GM12801 (cell line): Measurements from ENCODE around the gene TIMP4.

ENCODE experiments used
- TF ChIP-seq, protein P1 (sequence below): IDR thresholded peaks from one replicate; pipeline ENCODE4 v1.5.1; 2011; ENCODE audit warnings: control low read depth; ENCODE audit not compliant: insufficient read length; ENCODE audit errors: extremely low read depth

Gene TIMP4

DNA sequence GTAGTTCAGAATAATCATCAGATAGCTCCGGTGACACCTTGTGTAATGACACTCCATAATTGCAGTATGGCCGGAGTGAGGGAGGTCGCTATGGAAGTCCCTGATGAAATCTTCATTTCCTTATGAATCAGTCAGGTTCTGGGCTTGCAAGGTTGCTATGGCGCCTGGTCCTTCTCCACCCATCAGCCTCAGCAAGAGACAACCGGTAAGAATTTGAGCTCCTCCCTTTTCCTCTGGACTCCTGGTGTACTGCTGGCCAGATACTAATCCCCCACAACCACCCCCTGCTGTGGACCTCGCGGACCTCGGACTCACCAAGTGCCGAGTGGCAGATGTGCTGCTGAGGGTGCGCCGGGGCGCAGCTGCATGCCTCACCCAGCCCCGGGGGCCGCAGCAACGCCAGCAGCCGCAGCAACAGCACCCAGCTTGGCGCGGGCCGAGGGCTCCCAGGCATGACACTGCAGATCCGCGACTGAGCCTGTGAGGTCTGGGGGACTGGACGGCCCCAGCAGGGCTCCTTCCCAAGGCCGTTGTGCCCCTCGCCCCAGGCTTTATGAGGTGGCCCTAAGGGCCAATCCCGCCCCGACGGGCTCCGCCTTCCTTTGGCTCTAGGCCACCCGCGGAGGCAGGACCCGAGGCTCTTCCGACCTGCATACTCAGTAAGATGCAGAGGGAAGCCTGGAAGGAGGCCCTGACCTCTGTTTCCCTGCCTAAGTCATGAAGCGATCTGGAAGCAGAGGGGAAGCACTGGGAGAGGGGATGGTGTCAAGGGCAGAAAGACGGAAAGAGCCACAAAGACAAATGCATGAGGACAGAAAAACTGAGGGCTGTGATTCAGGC is at the start of gene TIMP4:
TIMP4 (minus strand) TSS at position 526 of the 840 bp plus-strand sequence; CDS start at position 454, 72 bp downstream.
- TF ChIP-seq, protein P1, sequence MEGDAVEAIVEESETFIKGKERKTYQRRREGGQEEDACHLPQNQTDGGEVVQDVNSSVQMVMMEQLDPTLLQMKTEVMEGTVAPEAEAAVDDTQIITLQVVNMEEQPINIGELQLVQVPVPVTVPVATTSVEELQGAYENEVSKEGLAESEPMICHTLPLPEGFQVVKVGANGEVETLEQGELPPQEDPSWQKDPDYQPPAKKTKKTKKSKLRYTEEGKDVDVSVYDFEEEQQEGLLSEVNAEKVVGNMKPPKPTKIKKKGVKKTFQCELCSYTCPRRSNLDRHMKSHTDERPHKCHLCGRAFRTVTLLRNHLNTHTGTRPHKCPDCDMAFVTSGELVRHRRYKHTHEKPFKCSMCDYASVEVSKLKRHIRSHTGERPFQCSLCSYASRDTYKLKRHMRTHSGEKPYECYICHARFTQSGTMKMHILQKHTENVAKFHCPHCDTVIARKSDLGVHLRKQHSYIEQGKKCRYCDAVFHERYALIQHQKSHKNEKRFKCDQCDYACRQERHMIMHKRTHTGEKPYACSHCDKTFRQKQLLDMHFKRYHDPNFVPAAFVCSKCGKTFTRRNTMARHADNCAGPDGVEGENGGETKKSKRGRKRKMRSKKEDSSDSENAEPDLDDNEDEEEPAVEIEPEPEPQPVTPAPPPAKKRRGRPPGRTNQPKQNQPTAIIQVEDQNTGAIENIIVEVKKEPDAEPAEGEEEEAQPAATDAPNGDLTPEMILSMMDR: no peak

DNA sequence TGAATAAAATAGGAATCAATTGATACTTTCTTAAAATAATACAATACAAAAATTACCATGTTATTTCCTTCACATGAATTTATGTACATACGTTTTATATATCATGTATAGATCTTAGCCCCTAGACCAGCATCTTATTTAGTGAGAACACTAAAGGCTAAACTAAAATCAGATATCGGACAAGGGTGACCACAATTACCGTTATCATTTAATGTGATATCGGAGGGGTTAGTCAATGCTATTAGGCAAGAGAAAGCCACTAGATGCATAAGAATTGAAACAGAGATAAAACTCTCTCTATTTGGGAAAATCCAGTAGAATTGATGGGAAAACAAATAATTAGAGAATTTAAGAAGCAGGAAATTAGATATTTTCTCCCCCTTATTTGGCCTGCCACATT is 46.5 kb upstream of the TIMP4 start:
- TF ChIP-seq, protein P1: no peak

DNA sequence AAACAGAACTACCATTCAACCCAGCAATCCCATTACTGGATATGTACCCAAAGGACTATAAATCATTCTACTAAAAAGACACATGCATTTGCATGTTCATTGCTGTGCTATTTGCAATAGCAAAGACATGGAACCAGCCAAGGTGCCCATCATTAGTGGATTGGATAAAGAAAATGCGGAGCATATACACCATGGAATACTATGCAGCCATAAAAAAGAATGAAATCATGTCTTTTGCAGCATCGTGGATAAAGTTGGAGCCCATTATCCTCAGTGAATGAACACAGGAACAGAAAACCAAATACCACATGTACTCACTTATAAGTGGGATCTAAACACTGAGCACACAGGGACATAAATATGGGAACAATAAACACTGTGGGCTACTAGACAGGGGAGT is 43.1 kb upstream of the TIMP4 start:
- TF ChIP-seq, protein P1: no peak

DNA sequence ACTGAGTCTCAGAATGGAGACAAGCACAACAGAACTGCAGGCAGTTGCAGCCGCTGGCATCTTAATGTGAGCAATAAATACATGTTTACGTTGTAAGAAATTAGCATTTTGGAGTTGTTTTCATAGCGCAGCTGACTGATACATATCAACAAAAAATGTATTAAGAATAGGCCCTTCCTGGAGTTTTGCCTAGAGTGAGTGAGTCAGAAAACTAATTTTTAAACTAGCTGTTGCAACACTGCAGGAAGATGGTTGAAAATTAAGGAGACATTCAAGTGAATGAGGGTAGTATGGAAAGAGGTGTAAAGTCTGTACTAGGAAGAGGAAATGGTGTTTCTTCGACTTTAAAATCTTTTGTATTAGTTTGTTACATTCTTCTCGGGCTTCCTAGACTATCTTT is 39.6 kb upstream of the TIMP4 start:
- TF ChIP-seq, protein P1: no peak

DNA sequence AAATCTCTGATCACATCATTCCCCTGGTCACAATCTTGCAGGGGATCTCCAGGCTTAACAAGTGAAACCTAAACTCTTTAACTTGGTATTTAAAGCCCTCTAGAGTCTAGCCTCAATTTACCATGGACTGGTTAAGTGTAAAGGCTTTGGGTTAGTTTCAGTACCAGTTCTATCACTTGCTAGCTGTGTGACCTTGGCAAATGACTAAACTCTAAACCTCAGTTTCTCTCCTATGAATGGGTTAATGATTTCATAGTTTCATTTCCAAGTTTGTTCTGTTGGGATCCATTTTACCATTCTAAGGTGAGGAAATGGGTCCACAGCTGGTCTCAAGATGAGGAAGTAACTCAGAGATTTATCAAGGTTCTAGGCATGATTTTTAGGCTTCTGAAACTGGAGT is 38.8 kb upstream of the TIMP4 start:
- TF ChIP-seq, protein P1: no peak

DNA sequence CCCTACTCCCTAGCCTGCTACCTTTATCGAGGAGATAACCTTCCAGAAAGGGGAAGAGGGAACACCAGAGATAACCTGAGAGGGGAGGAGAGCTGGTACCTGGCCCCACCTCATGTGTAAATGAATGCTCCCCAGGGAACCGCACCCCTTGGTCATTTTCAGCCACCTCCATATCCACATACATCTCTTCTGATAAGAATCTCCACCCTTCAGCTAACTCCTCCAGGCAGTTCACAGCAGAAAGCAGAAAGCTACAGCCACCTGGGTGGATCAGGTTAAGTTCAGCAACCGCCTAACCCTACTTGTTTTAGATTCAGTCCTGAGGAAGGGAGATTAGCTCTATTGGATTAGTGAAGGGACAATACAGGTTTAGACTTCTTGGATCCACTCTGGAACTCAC is 38.0 kb upstream of the TIMP4 start:
- TF ChIP-seq, protein P1: no peak

DNA sequence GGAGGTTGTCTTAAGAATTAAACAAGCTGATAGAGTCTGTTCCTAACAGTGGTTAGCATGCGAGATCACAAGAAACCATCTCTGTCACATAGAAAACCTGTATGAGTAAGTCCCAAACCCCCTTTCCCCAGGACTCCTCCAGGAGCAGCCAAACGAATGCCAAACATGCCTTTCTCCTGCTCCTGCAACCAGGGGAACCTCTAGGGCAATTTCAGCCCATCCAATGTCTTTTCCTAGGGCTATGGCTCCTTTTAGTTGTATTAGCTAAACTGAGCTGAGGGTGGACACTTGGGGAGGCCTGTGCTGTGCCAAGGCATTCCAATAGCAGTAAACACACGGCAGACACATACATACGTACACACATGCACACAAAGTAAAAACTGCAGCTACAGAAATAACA is 36.5 kb upstream of the TIMP4 start:
- TF ChIP-seq, protein P1: no peak
